Stimulated activated CD8-positive, alpha-beta memory T cell treated with anti-CD3 and anti-CD28 coated beads, Interleukin-4, amount 100 ng/mL, for 1 hour (primary cell): Measurements from ENCODE around the gene FOXA3.
A peak's percentile ranks its signal among the peaks of the same experiment; 100 is the strongest.

Experiments
- DNase-seq, 2 donors: peaks; one replicate each; pipeline ENCODE4 v3.0.0-alpha.2; 2020; ENCODE audit warnings: low read depth in 2 of 2, low spot score in 1 of 2

FOXA3 gene

GRCh38 chr19:45872095-45872919, 8.2 kb downstream of the FOXA3 start:
- DNase-seq = no peak

- no peak for DNase-seq
Observed at GRCh38 chr19:45873219-45873772, 9.2 kb downstream of the FOXA3 start.

GRCh38 chr19:45874620-45874966, 10.5 kb downstream of the FOXA3 start:
- no peak for DNase-seq

- no peak for DNase-seq
Observed at GRCh38 chr19:45876161-45876410, 12.0 kb downstream of the FOXA3 start.

- DNase-seq = no peak
Observed at GRCh38 chr19:45876411-45877197, 12.5 kb downstream of the FOXA3 start.

- DNase-seq = no peak
Observed at GRCh38 chr19:45878043-45878794, 14.1 kb downstream of the FOXA3 start.

- no peak for DNase-seq
Observed at GRCh38 chr19:45879055-45879454, 14.9 kb downstream of the FOXA3 start.

- no peak for DNase-seq
Observed at GRCh38 chr19:45879971-45880370, 15.8 kb downstream of the FOXA3 start.

GRCh38 chr19:45881082-45881908, 17.2 kb downstream of the FOXA3 start:
- DNase-seq = no peak

- DNase-seq = no peak
Observed at GRCh38 chr19:45881909-45882528, 17.9 kb downstream of the FOXA3 start.

- DNase-seq = peak in 1 of 2 donors; percentile 63
Observed at GRCh38 chr19:45882652-45883585, 18.8 kb downstream of the FOXA3 start.

GRCh38 chr19:45883586-45883880, 19.4 kb downstream of the FOXA3 start:
- no peak for DNase-seq

- no peak for DNase-seq
Observed at GRCh38 chr19:45883881-45884681, 20.0 kb downstream of the FOXA3 start.

GRCh38 chr19:45884682-45885555, 20.8 kb downstream of the FOXA3 start:
- DNase-seq = no peak

GRCh38 chr19:45885556-45886426, 21.7 kb downstream of the FOXA3 start, which contains the start of gene IRF2BP1:
IRF2BP1 (minus strand) TSS chr19:45886141; CDS start chr19:45885774, 367 bp downstream.
- peak; percentile 76 to 79 for DNase-seq

- peak; percentile 76 to 77 for DNase-seq
Observed at GRCh38 chr19:45886427-45887199, 22.5 kb downstream of the FOXA3 start.
